ENCODE measurements around the gene KNDC1. TPM values are rescaled to one million over a fixed set of nuclear protein-coding genes. Genes with fewer than 3 reads are reported as not detected.
"Not testable (repeated sequence)": the region's sequence is repeated elsewhere in the genome, so short reads cannot be mapped to it uniquely, and the experiment has no call there.

KNDC1 gene
- total RNA-seq, 2 experiments from 2014 or later, result 0.55 to 1.2 TPM

- ChIA-PET POLR2A (no interaction called here), CTCF (no interaction called here)
- H3K4me3 Mint-ChIP-seq, result no peak overlapping the region
- no peaks in the 10 kb centered on the region for H3K4me1 Mint-ChIP-seq
- H3K36me3 Mint-ChIP-seq (ENCODE audit: low read depth), result no peaks in the 10 kb centered on the region
- H3K27me3 Mint-ChIP-seq, result peaks cover 2% of the 10 kb centered on the region
- no peak for DNase-seq
- no peaks in the 10 kb centered on the region for H3K9me3 Mint-ChIP-seq
- H3K27ac Mint-ChIP-seq, result no peak overlapping the region
These were observed 58.0 kb downstream of the KNDC1 start for GRCh38 chr10:133217800-133218589.

DNA sequence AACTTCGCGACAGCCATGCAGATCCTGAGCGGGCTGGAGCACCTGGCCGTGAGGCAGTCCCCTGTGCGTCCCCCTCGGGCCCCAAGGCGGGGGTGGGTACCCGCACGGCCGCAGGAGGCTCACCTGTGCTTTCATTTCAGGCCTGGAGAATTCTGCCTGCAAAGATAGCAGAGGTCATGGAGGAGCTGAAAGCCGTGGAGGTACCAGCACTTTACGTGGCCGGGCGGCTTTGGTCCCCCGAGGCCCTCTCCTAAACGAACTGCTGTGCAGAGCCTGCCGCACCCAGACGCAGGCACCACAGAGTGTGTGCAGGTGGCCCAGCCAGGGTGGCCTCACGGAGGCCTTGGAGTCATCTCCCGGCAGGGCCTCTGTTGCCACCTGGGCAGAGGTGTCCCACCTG is 58.9 kb downstream of the KNDC1 start:
- Mint-ChIP-seq H3K36me3 (ENCODE audit: low read depth) (no peaks in the 10 kb centered on the region), H3K4me1 (no peaks in the 10 kb centered on the region), H3K9me3 (no peaks in the 10 kb centered on the region), H3K27me3 (peaks cover 2% of the 10 kb centered on the region), H3K4me3 (no peak overlapping the region), H3K27ac (no peak overlapping the region)
- POLR2A ChIA-PET, result no interaction called here
- no peak for DNase-seq
- CTCF ChIA-PET, result no interaction called here

- ChIA-PET POLR2A (no interaction called here), CTCF (no interaction called here)
- Mint-ChIP-seq H3K4me3 (no peak overlapping the region), H3K27ac (no peak overlapping the region), H3K9me3 (no peaks in the 10 kb centered on the region), H3K4me1 (peaks cover 4% of the 10 kb centered on the region), H3K27me3 (peaks cover 2% of the 10 kb centered on the region), H3K36me3 (ENCODE audit: low read depth) (no peaks in the 10 kb centered on the region)
- DNase-seq, result no peak
These were observed 59.8 kb downstream of the KNDC1 start for GRCh38 chr10:133219782-133220181.

DNA sequence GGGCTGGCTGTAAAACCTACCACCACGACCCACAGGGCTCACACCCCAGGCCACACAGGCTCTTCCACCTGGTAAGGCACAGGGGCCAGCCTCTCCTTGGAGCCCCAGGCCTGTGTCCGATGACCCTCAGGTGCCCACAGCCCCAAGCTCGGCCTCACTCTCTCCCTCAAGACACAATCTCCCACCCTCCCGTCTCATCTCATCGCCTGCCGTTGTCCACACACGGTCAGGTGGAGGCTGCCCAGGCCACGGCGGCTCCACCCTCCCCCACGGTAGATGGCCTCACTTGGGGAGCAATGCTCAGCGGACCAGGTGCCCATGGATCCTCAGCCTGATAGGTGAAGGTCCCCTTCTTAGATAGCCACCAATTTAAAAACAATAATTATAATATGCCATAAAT is 61.3 kb downstream of the KNDC1 start:
- peaks cover 18% of the 10 kb centered on the region for H3K4me1 Mint-ChIP-seq
- no peak overlapping the region for H3K4me3 Mint-ChIP-seq
- H3K27me3 Mint-ChIP-seq, result peaks cover 3% of the 10 kb centered on the region
- ChIA-PET CTCF (no interaction called here), POLR2A (no interaction called here)
- peaks cover 3% of the 10 kb centered on the region for H3K36me3 Mint-ChIP-seq (ENCODE audit: low read depth)
- no peak for DNase-seq
- no peak overlapping the region for H3K27ac Mint-ChIP-seq
- H3K9me3 Mint-ChIP-seq, result no peaks in the 10 kb centered on the region

GRCh38 chr10:133221756-133222155 is 61.7 kb downstream of the KNDC1 start:
- H3K27me3 Mint-ChIP-seq; H3K4me3 Mint-ChIP-seq; DNase-seq; H3K27ac Mint-ChIP-seq; H3K9me3 Mint-ChIP-seq; H3K36me3 Mint-ChIP-seq (ENCODE audit: low read depth); CTCF ChIA-PET; POLR2A ChIA-PET: not testable (repeated sequence)
- peaks cover 22% of the 10 kb centered on the region for H3K4me1 Mint-ChIP-seq

- CTCF ChIA-PET, result no interaction called here
- no peaks in the 10 kb centered on the region for H3K9me3 Mint-ChIP-seq
- peaks cover 28% of the 10 kb centered on the region for H3K4me1 Mint-ChIP-seq
- no peak overlapping the region for H3K27ac Mint-ChIP-seq
- peaks cover 4% of the 10 kb centered on the region for H3K36me3 Mint-ChIP-seq (ENCODE audit: low read depth)
- no peak for DNase-seq
- no peak overlapping the region for H3K4me3 Mint-ChIP-seq
- POLR2A ChIA-PET, result interaction anchor here (1.1 kb wide), 1 partner anchor 37 kb away, joined by 3 read pairs; no protein-coding TSS in a partner anchor
- peaks cover 24% of the 10 kb centered on the region for H3K27me3 Mint-ChIP-seq
These were observed 64.1 kb downstream of the KNDC1 start for GRCh38 chr10:133224076-133224475.

DNA sequence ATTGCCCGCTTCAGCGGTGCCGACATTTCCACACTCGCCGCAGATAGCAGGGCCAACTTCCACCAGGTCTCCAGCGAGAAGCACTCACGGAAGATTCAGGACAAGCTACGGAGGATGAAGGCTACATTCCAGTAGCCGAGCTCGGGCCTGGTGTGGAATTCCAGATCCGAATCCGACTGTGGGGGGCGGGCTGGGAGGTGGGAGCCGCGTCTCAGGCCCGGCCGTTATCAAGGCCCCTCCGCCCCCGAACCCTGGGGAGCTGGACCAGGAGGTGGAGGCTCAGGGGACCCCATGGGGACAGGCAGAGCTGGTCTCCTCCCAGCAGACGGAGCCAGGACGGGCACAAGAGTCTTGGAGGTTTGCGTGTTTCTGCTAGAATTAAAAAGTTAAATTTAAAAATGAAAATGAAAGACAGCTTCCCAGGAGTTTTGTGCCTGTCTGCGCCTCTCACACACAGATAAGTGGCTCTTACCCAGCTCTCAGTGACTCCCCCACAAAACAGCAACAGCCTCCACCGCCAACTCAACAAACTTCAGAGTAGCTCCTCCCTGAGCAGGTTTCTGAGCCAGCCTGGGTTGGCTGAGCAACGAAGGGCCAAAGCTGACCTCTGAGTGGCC is 64.8 kb downstream of the KNDC1 start:
- POLR2A ChIA-PET, result interaction anchor here (1.1 to 2.7 kb wide), 5 partner anchors 34 to 54 kb away, joined by 3 to 8 read pairs (median 7); partner anchors contain the start of gene ADAM8
- H3K27me3 Mint-ChIP-seq, result peaks cover 30% of the 10 kb centered on the region
- H3K9me3 Mint-ChIP-seq, result no peaks in the 10 kb centered on the region
- peaks cover 7% of the 10 kb centered on the region for H3K36me3 Mint-ChIP-seq (ENCODE audit: low read depth)
- peak overlapping the region; percentile 44 for H3K4me3 Mint-ChIP-seq
- H3K27ac Mint-ChIP-seq, result peak overlapping the region; percentile 78
- CTCF ChIA-PET, result interaction anchor here (2.6 to 3.3 kb wide), 3 partner anchors 34 to 105 kb away, joined by 7 to 24 read pairs (median 15); no protein-coding TSS in a partner anchor
- DNase-seq, result no peak
- peaks cover 32% of the 10 kb centered on the region for H3K4me1 Mint-ChIP-seq

- DNase-seq, result peak; percentile 55
- Mint-ChIP-seq H3K36me3 (ENCODE audit: low read depth) (peaks cover 7% of the 10 kb centered on the region), H3K4me1 (peaks cover 32% of the 10 kb centered on the region), H3K4me3 (peak overlapping the region; percentile 73), H3K27me3 (peaks cover 32% of the 10 kb centered on the region), H3K9me3 (no peaks in the 10 kb centered on the region), H3K27ac (peak overlapping the region; percentile 78)
- CTCF ChIA-PET, result interaction anchor here (2.6 to 3.3 kb wide), 3 partner anchors 33 to 104 kb away, joined by 7 to 24 read pairs (median 15); no protein-coding TSS in a partner anchor
- POLR2A ChIA-PET, result interaction anchor here (1.3 to 2.7 kb wide), 4 partner anchors 33 to 53 kb away, joined by 5 to 8 read pairs (median 8); partner anchors contain the start of gene ADAM8
These were observed 65.7 kb downstream of the KNDC1 start for GRCh38 chr10:133225707-133226191.

DNA sequence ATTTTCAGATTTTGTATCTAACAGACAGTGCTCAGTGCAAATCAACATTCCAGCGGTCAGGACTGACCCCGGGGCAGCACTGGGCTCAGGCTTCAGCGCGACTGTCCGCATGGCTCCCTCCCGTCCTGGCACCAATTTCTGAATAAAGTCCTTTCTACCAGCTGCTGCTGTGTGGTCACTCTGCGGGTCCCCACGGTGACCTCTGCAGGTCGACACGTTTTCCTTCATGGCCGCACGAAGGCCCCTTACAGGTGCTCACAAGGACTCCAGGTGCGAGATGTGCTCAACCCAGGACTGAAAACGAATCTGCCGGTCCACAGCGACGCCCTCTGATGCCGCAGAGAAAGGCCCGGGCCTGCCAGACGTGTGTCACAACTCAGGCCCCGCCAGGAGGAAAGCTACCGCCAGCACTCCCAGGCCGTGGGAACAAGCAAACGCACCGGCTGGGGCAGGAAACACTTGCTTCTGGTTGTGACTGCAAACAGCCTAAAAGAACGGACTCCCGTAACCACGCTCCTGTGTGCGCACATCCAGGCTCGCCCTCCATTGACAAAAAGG is 66.3 kb downstream of the KNDC1 start:
- DNase-seq, result peak; percentile 36

DNA sequence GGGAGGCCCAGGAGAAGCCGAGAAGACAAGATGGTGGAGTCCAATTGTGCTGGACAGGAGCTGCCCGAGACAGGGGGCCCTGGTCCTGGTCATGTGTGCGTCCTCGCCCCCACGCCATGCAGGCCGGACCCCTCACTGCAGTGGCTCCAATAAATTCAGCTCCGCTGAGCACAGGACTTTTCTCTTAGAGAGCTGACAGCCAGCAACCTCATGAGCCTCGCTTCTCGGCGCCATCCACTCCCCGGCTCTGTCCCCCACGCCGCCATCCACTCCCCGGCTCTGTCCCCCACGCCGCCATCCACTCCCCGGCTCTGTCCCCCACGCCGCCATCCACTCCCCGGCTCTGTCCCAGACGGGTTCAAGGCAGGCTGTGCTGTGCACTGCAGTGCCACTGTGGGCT is 67.2 kb downstream of the KNDC1 start:
- peaks cover 34% of the 10 kb centered on the region for H3K4me1 Mint-ChIP-seq
- no peak overlapping the region for H3K4me3 Mint-ChIP-seq
- POLR2A ChIA-PET, result interaction anchor here (1.1 to 2.7 kb wide), 5 partner anchors 14 to 51 kb away, joined by 3 to 8 read pairs (median 4); partner anchors contain the start of gene ADAM8
- no peaks in the 10 kb centered on the region for H3K9me3 Mint-ChIP-seq
- DNase-seq, result no peak
- H3K27me3 Mint-ChIP-seq, result peaks cover 42% of the 10 kb centered on the region
- CTCF ChIA-PET, result interaction anchor here (1.1 to 3.3 kb wide), 5 partner anchors 32 to 265 kb away, joined by 4 to 24 read pairs (median 7); no protein-coding TSS in a partner anchor
- no peak overlapping the region for H3K27ac Mint-ChIP-seq
- H3K36me3 Mint-ChIP-seq (ENCODE audit: low read depth), result peaks cover 7% of the 10 kb centered on the region

More for the DNA sequence above, 66.3 kb downstream of the KNDC1 start:
- Mint-ChIP-seq H3K4me3 (peak overlapping the region; percentile 73), H3K27me3 (peaks cover 33% of the 10 kb centered on the region), H3K4me1 (peaks cover 32% of the 10 kb centered on the region), H3K36me3 (ENCODE audit: low read depth) (peaks cover 7% of the 10 kb centered on the region), H3K27ac (peak overlapping the region; percentile 78), H3K9me3 (no peaks in the 10 kb centered on the region)
- POLR2A ChIA-PET, result interaction anchor here (1.1 to 2.7 kb wide), 6 partner anchors 15 to 52 kb away, joined by 3 to 8 read pairs (median 4); partner anchors contain the start of gene ADAM8
- CTCF ChIA-PET, result interaction anchor here (0.7 to 3.3 kb wide), 6 partner anchors 32 to 264 kb away, joined by 3 to 24 read pairs (median 6); no protein-coding TSS in a partner anchor

- Mint-ChIP-seq H3K9me3 (no peaks in the 10 kb centered on the region), H3K4me1 (peaks cover 32% of the 10 kb centered on the region), H3K27ac (no peak overlapping the region), H3K36me3 (ENCODE audit: low read depth) (peaks cover 7% of the 10 kb centered on the region), H3K4me3 (no peak overlapping the region), H3K27me3 (peaks cover 61% of the 10 kb centered on the region)
- DNase-seq, result no peak
- CTCF ChIA-PET, result no interaction called here
- POLR2A ChIA-PET, result no interaction called here
These were observed 69.4 kb downstream of the KNDC1 start for GRCh38 chr10:133229265-133230043.

DNA sequence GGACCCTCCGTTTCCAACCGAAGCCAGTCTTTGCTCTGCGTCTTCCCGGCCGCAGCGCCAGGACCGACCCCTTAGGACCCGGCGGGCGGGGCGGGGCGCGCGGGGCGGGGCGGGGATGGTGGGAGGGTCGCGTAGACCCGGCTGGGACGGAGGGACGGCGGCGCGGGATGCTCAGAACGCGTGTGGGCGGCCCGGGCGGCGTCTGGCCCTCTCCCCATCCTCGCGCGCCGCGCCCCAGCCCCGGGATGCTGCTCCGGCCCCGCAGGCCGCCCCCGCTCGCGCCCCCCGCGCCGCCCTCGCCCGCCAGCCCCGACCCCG is 70.0 kb downstream of the KNDC1 start, which contains the start of gene UTF1:
Gene UTF1 (plus strand): TSS at position 174 of the 318 bp plus-strand sequence. CDS start 72 bp downstream, at position 246.
- ChIA-PET POLR2A (no interaction called here), CTCF (no interaction called here)
- DNase-seq, result no peak
- Mint-ChIP-seq H3K4me1 (peaks cover 32% of the 10 kb centered on the region), H3K27ac (no peak within 1 kb of the TSS), H3K36me3 (ENCODE audit: low read depth) (peaks cover 7% of the 10 kb centered on the region), H3K27me3 (peaks cover 65% of the 10 kb centered on the region), H3K4me3 (no peak within 1 kb of the TSS), H3K9me3 (no peaks in the 10 kb centered on the region)

Data from activated CD4-positive, alpha-beta memory T cell treated with anti-CD3 and anti-CD28 coated beads, Interleukin-2, amount 10 ng/mL, durations not matched to agents 7 days and 5 days (primary cell).